Thoracic aorta (tissue), 2 donors: ENCODE results near the gene CNPPD1. TPM values are rescaled to one million over a fixed set of nuclear protein-coding genes. Genes with fewer than 3 reads are reported as not detected.
A peak's percentile ranks its signal among the peaks of the same experiment; 100 is the strongest.

Experiments
- ATAC-seq: fragments of 150-250 bp; one replicate; pipeline ENCODE4 v1.8.0; 2017; ENCODE audit warnings: low read depth; ENCODE audit not compliant: insufficient number of reproducible peaks, low FRiP score
- DNase-seq: peaks from one replicate; pipeline ENCODE4 v3.0.0-alpha.2; 2020; ENCODE audit warnings: low spot score
- H3K27ac ChIP-seq, 2 donors: fragments of 200-600 bp; sonication (generic); 1 replicate in 1 of 2; 2 replicates in 1 of 2; pipeline ENCODE4 v1.5.1; 2016; ENCODE audit warnings: mild to moderate bottlenecking in 2 of 2, moderate library complexity in 2 of 2
- H3K27me3 ChIP-seq: fragments of 200-600 bp; sonication (generic); replicated peaks from 2 replicates; pipeline ENCODE4 v1.6.0; 2016; ENCODE audit warnings: mild to moderate bottlenecking; ENCODE audit not compliant: insufficient read depth
- H3K36me3 ChIP-seq: fragments of 200-600 bp; sonication (generic); one replicate; pipeline ENCODE4 v1.5.1; 2016
- H3K4me1 ChIP-seq, 2 donors: fragments of 200-600 bp; sonication (generic); 1 replicate in 1 of 2; 2 replicates in 1 of 2; pipeline versions ENCODE4 v1.5.1 to v1.6.0; 2016; ENCODE audit warnings: low read depth in 2 of 2, mild to moderate bottlenecking in 1 of 2; ENCODE audit not compliant: control insufficient read depth in 1 of 2
- H3K4me3 ChIP-seq: fragments of 200-600 bp; sonication (generic); 2 replicates; pipeline ENCODE4 v1.5.1; 2016; ENCODE audit warnings: mild to moderate bottlenecking
- H3K9me3 ChIP-seq: fragments of 200-600 bp; sonication (generic); 2 replicates; pipeline ENCODE4 v1.5.1; 2016
- total RNA-seq, 2 donors: library from RNA; depleted of rRNA; stranded (reverse); fragments of >200 nt; gene quantifications; one replicate each; pipeline versions ENCODE4 v1.1.0 to v1.2.3, GENCODE V29; 2016
- TF ChIP-seq, protein P1 (sequence below): fragments of 200-600 bp; sonication (generic); IDR thresholded peaks from one replicate; pipeline ENCODE4 v1.5.1; 2019; ENCODE audit warnings: antibody characterized with exemption

Gene CNPPD1
- total RNA-seq, 2 donors from 2014 or later: 31.9 to 51.0 TPM

DNA sequence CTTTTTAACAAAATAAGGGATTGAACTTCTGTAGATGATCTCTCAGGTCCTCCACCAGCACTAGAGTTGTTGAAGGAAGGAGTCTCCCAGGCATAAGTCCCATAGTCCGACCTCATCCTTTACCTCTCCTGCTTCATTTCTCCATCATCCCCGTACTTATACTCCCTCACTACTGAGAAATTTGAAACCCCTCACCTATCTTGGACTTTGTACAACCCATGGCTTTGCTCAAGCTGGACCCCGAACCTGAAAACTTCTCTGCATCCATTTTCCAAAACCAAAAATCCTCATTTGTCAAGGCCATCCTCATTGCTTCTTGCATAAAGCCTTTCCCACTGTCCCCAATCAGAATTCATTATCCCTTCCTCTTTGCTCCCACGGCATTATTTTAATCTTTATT is 15.6 kb downstream of the CNPPD1 start:
- Histone ChIP-seq H3K36me3 (no peaks in the 10 kb centered on the region), H3K4me3 (peak overlapping the region; percentile 89), H3K27me3 (no peaks in the 10 kb centered on the region), H3K9me3 (no peaks in the 10 kb centered on the region), H3K4me1 (peaks cover 4 to 5% of the 10 kb centered on the region in 2 donors), H3K27ac (peak overlapping the region; percentile 80 to 88)
- TF ChIP-seq, protein P1, sequence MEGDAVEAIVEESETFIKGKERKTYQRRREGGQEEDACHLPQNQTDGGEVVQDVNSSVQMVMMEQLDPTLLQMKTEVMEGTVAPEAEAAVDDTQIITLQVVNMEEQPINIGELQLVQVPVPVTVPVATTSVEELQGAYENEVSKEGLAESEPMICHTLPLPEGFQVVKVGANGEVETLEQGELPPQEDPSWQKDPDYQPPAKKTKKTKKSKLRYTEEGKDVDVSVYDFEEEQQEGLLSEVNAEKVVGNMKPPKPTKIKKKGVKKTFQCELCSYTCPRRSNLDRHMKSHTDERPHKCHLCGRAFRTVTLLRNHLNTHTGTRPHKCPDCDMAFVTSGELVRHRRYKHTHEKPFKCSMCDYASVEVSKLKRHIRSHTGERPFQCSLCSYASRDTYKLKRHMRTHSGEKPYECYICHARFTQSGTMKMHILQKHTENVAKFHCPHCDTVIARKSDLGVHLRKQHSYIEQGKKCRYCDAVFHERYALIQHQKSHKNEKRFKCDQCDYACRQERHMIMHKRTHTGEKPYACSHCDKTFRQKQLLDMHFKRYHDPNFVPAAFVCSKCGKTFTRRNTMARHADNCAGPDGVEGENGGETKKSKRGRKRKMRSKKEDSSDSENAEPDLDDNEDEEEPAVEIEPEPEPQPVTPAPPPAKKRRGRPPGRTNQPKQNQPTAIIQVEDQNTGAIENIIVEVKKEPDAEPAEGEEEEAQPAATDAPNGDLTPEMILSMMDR: no peak
- ATAC-seq (no peak), DNase-seq (no peak)

GRCh38 chr2:219160186-219161017 is 16.3 kb downstream of the CNPPD1 start, which contains the start of gene NHEJ1:
TSS of gene NHEJ1 (minus strand) at chr2:219160815. CDS start at chr2:219158362, 2,453 bp downstream.
- ATAC-seq: peak; percentile 96
- TF ChIP-seq, protein P1: peak; percentile 99
- peak within 1 kb of the TSS; percentile 80 to 88 for H3K27ac ChIP-seq

DNA sequence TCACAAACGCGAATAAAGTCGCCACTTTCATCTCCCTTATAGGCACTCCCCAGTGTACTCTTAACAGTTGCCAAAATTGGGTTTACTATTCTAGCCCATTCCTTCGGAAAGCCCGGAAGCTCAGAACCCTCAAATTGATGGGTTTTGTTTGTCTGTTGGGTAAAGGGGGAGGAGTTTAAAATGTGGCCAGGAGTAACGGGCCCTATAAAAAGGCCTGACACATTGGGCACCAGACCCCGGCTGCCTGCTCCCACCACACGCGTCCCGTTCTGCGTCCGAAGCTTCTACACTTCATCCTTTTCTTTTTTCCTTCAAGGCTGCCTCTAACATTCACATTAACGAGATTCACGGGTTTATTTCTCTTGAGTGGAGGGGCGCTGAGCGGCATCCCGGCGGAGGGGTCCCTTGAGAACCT is 16.9 kb downstream of the CNPPD1 start:
- DNase-seq (no peak), ATAC-seq (no peak)
- no peaks in the 10 kb centered on the region for H3K36me3 ChIP-seq
- H3K27me3 ChIP-seq: no peaks in the 10 kb centered on the region
- peaks cover 4 to 5% of the 10 kb centered on the region in 2 donors for H3K4me1 ChIP-seq
- peak overlapping the region; percentile 80 to 88 for H3K27ac ChIP-seq
- H3K4me3 ChIP-seq: peak overlapping the region; percentile 89
- H3K9me3 ChIP-seq: no peaks in the 10 kb centered on the region
- TF ChIP-seq, protein P1: no peak

More at GRCh38 chr2:219160186-219161017, 16.3 kb downstream of the CNPPD1 start, which contains the start of gene NHEJ1:
- H3K4me3 ChIP-seq: peak within 1 kb of the TSS; percentile 89
- no peaks in the 10 kb centered on the region for H3K27me3 ChIP-seq
- no peaks in the 10 kb centered on the region for H3K36me3 ChIP-seq
- DNase-seq: peak; percentile 94
- peaks cover 4 to 5% of the 10 kb centered on the region in 2 donors for H3K4me1 ChIP-seq
- no peaks in the 10 kb centered on the region for H3K9me3 ChIP-seq

DNA sequence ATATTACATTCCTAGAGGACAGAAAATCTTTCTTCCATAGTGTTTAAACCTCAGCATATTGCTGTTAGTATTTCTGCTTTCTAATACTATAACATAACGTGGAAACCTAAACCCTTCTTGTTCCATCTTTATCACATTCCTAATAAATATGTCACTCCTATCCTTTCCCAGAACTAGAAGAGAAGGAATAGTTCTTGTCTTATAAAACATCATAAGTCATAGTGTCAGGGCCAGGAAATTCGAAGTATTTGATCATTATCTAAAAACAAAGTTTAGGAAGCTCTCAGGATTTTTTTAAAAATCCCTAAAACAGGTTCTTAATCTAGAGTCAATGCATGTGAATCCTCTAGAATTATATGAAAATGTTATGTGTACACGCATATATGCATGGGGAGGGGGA is 18.1 kb downstream of the CNPPD1 start:
- no peaks in the 10 kb centered on the region for H3K36me3 ChIP-seq
- peaks cover 4 to 5% of the 10 kb centered on the region in 2 donors for H3K4me1 ChIP-seq
- no peak overlapping the region for H3K27ac ChIP-seq
- H3K27me3 ChIP-seq: no peaks in the 10 kb centered on the region
- no peaks in the 10 kb centered on the region for H3K9me3 ChIP-seq
- DNase-seq (no peak), ATAC-seq (no peak)
- TF ChIP-seq, protein P1: no peak
- H3K4me3 ChIP-seq: no peak overlapping the region

- Histone ChIP-seq H3K4me3 (no peak overlapping the region), H3K27me3 (no peaks in the 10 kb centered on the region), H3K36me3 (no peaks in the 10 kb centered on the region), H3K4me1 (peaks cover 4 to 5% of the 10 kb centered on the region in 2 donors), H3K9me3 (no peaks in the 10 kb centered on the region), H3K27ac (no peak overlapping the region)
- DNase-seq (no peak), ATAC-seq (no peak)
- TF ChIP-seq, protein P1: no peak
Measured at GRCh38 chr2:219158025-219158424, 18.7 kb downstream of the CNPPD1 start.
